SHP77 treated with DMSO at 0.1 percent for 48 hours (cell line): ENCODE measurements around the gene RAP2B.

Source experiments
- DNase-seq: peaks from one replicate; lab custom pipeline; 2025; lab: John Stamatoyannopoulos, UW

Gene RAP2B

DNA sequence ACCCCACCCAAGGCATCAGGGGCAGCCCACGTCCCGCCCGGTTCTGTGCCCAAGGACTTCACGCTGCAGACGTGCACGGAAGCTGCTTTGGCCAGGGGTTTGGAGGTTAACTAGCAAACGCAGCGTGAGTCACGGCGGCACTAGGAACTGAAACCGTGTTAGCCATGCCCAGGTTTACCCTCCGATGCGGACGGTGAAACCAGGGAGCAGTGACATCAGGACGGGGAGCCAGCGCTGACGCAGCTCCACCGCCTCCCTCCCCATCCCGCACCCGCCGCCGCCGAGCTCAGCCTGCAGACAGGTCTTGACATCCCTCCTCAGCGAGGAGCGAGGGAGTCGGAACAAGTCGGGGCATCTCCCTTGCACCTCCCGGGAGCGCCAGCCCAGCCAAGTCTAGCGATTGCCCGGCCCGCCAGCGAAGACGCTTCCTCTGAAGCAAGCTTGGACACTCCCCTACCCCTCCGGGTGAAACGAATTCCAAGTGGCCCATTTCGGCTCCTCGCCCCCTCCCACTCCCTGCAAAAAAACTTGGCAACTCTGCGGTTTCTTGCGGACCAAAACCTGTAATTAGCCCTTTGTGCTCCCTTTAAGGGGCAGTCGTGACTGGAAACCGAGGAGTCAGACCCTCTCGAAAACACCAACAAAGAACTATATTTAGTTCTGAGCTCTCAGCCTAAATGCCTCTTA, 1.4 kb upstream of the RAP2B start:
- DNase-seq: no peak

DNA sequence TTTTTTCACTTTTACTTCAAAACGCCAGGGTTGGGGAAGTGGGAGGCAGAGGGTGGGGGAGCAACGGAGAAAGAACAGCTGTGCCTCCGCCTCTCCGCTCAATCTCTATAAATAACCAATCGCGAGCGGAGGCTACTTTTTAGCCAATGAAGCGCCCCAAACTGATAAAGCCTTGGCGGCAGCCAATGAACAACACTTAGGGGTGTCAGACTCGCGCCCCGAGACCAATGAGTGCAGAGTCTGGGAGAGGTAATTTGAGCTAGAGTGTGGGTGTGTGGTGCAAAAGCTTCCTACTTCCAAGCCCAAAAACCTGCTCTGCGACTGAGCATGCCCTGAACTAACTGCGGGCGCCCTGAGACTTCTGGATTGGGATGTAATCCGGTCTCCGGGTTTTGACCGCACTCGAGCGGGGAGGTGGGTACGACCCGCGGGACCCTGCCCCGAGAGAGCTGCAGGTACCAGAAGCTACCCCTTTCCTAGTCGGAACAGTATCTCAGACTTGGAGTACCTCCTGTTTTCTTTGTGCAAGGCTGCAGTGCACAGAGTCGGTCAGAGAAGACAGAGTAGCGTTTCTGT, 800 bp upstream of the RAP2B start:
- no peak for DNase-seq

DNA sequence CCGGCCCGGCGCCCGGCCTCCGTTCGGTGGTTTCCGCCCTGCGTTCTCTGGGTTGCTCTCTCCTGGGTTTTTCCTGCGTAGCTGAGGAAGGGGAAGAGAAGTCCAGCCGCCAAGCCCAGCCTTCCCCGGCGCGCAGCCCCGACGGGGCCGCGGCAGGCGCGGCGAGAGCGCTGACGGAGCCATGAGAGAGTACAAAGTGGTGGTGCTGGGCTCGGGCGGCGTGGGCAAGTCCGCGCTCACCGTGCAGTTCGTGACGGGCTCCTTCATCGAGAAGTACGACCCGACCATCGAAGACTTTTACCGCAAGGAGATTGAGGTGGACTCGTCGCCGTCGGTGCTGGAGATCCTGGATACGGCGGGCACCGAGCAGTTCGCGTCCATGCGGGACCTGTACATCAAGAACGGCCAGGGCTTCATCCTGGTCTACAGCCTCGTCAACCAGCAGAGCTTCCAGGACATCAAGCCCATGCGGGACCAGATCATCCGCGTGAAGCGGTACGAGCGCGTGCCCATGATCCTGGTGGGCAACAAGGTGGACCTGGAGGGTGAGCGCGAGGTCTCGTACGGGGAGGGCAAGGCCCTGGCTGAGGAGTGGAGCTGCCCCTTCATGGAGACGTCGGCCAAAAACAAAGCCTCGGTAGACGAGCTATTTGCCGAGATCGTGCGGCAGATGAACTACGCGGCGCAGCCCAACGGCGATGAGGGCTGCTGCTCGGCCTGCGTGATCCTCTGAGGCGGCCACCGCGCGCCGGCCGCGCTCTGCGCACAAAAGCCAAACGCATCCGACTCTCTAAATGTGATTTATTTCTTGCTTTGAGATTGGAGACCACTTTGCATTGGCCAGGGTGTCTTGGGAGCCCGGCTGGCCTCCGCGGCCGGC, 727 bp downstream of the RAP2B start:
- no peak for DNase-seq

DNA sequence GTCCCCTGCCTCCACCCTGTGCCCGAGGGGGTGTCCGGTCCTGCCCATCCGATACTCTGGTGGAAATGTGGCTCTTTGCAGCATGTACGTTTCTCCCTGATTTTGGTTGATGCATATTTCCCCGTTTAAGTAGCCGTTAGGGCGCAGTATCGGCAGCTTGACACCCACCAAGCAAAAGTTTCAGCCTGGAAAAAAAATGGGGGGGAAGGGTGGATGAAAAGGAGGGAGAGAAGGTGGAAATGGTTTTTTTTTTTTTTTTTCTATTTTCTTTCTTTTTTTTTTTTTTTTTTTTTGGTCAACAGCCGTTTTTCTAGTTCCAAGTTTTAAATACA, 1.3 kb downstream of the RAP2B start:
- DNase-seq: no peak

- no peak for DNase-seq
Measured at GRCh38 chr3:153163756-153164550, 1.9 kb downstream of the RAP2B start.

DNA sequence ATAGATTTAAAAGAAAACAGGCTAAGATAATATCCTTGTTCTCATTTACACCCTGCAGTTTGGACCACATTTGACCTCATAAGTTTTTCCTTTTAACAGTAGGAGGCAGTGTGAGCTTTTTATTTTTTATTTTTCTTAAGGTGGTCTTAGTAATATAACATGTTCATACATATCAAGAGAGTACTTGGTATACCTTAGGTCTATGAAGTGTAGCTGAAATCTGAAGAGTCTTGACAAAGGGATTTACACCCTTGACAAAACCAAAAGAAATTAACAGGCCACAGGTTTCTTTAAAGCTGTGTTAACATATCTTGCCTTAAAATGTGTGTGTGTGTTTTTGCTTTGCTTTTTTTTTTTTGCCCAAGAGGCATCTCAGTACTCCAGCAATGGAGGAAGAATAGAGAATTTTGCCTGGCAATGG, 3.2 kb downstream of the RAP2B start:
- no peak for DNase-seq

- no peak for DNase-seq
Measured at GRCh38 chr3:153166206-153166605, 4.2 kb downstream of the RAP2B start.

DNA sequence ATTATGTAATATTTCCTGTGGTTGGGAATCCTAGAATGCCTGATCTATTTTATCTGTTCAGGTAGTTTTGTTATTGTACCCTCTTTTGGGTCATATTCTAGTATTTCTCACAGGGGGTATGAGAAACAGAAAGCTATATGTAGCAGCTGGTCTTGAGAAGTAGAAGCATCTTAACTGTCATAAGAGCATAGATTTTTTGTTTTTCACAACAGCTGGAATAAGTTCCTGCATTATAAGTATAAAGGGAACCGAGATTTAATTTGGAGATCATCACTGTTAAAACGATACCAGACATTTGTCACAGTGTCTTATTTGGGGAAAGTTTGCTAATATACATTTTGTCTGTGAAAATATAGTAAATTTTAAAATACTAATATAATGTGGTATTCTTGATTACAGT, 4.8 kb downstream of the RAP2B start:
- no peak for DNase-seq

GRCh38 chr3:153169793-153170383, 7.9 kb downstream of the RAP2B start:
- no peak for DNase-seq

- no peak for DNase-seq
Measured at GRCh38 chr3:153171256-153171655, 9.2 kb downstream of the RAP2B start.

DNA sequence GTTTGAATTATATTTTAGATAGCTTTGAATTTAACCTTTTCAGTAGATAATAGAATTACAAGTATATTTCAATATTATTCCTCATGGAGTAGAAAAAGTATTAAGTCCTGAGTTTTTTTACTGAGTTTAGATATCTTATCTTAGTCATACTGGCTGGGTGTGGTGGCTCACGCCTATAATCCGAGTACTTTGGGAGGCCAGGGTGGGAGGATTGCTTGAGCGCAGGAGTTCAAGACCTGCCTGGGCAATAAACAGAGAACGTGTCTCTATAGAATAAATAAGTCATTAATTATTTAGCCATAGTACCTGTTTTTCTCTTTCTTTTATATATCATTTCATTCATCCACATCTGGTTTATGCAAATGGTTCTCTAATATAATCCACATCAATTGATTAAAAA, 9.9 kb downstream of the RAP2B start:
- DNase-seq: no peak

DNA sequence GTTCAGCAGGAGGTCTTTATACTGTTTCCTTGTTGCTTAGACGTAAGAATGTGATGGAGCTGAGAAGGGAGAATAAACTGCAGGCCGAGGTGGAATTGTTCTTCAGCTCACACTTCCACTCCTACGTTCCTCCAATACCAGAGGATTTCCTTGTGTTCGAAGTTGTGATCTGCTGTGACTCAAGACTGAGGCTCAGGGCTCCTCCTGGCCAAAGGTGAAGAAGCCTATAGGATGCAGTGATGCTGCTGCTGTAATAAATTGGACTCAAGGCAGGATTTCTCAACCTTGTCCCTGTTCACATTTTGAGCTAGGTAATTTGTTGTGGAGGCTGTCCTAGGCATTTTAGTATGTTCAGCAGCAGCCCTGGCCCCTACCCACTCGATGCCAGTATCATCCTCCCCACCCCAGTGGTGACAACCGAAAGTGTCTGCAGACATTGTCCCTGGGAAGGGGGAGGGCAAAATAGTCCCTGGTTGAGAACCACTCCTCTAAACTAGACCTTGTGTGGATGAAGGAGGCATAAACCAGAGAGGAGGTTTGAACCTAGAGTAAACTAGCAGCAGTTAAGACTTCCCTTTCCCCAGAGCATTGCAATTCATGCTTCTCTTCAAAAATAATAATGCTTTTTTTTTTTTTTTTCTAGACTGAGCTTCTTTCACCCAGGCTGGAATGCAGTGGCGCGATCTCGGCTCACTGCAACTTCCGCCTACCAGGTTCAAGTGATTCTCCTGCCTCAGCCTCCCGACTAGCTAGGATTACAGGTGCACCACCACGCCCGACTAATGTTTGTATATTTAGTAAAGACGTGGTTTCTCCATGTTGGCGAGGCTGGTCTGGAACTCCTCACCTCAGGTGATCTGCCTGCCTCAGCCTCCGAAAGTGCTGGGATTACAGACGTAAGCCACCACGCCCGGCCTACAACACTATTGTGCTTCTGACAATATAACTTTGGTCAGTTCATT, 11.1 kb downstream of the RAP2B start:
- DNase-seq: no peak

GRCh38 chr3:153173758-153174516, 11.9 kb downstream of the RAP2B start:
- no peak for DNase-seq

- no peak for DNase-seq
Measured at GRCh38 chr3:153176197-153176596, 14.2 kb downstream of the RAP2B start.

DNA sequence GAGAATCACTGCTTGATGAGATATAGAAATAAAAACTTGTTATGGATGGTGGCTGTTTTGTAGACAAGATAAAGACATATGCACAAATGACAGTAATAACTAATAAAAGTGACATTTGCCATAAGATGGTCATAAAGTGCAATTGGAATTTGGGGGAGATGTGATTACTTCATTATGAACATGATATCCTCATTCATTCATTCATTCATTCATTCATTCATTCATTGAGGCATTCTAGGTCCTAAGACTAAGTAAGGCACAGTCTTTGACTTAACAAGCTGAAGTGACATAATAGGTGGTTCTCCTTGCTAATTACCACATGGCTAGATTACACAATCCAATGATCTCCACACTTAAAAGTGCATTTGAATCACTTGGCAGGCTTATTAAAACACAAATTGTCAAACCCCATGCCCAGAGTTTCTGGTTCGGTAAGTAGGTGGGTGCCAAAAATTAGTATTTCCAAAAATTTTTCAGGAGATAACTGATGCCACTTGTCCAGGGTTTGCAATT, 18.9 kb downstream of the RAP2B start:
- DNase-seq: no peak

GRCh38 chr3:153182501-153183293, 20.7 kb downstream of the RAP2B start:
- DNase-seq: no peak

DNA sequence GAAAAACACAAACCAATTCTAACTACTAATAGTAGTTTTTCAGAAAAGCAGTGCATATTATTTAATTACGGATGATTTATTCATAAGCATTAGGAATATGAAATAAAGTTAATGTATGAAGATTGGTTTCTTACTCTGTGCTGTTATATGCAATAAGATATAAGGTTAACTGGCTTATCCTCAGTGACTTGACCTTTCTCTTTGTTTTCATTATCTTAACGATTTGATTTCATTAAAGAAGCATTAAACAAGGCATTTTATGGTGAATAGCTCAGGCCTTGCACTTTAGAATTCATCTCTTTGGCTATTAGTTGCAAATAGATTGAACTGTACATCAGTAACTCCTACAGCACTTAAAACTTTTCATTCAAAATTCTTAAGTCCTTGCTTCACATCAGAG, 28.9 kb downstream of the RAP2B start:
- DNase-seq: no peak

DNA sequence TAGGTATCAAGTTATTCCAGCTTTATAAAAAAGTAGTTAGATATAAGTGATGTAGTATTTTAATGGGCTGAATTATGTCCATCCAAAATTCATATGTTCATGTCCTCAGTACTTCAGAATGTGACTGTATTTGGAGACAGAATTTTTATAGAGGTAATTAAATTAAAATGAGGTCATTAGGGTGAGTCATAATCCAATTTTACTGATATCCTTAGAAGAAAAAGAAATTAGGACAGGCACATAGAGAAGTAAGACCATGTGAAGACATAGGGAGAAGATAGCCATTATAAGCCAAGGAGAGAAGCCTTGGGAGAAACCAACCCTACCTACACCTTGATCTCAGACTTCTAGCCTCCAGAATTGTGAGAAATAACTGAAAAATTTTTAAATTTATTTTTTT, 30.3 kb downstream of the RAP2B start:
- no peak for DNase-seq
